NB4 (cell line): Measurements from ENCODE around the gene TANGO6.
A peak's percentile ranks its signal among the peaks of the same experiment; 100 is the strongest.

ENCODE experiments used
- DNase-seq: peaks from one replicate; pipeline ENCODE4 v3.0.0; 2010; ENCODE audit warnings: low read depth
- H3K4me3 ChIP-seq: one replicate; pipeline ENCODE4 v1.5.1; 2011; ENCODE audit warnings: mild to moderate bottlenecking, low read depth, low read length, moderate library complexity
- CTCF ChIP-seq: IDR thresholded peaks from one replicate; pipeline ENCODE4 v1.5.1; 2012; ENCODE audit warnings: low read depth, low read length
- MAX ChIP-seq: IDR thresholded peaks from 2 replicates; pipeline ENCODE4 v1.6.1; 2011; ENCODE audit warnings: low read depth, low read length
- MYC ChIP-seq: IDR thresholded peaks from 2 replicates; pipeline ENCODE4 v1.6.1; 2011; ENCODE audit warnings: low read depth, low read length
- POLR2A ChIP-seq: IDR thresholded peaks from 2 replicates; pipeline ENCODE4 v1.6.1; 2011; ENCODE audit warnings: mild to moderate bottlenecking; ENCODE audit not compliant: insufficient read length; ENCODE audit errors: extremely low read depth

Gene TANGO6

GRCh38 chr16:68972013-68972412 is 128.7 kb downstream of the TANGO6 start:
- H3K4me3 ChIP-seq = no peak overlapping the region
- no peak for DNase-seq
- no peak for TF ChIP-seq CTCF
- no peak for TF ChIP-seq POLR2A
- TF ChIP-seq MAX = no peak
- no peak for TF ChIP-seq MYC

GRCh38 chr16:68972720-68973119 is 129.4 kb downstream of the TANGO6 start:
- DNase-seq = peak; percentile 38
- no peak overlapping the region for H3K4me3 ChIP-seq
- TF ChIP-seq MAX (no peak), CTCF (peak; percentile 9), MYC (no peak)

GRCh38 chr16:68973611-68974120 is 130.3 kb downstream of the TANGO6 start:
- DNase-seq = no peak
- TF ChIP-seq MAX (no peak), CTCF (no peak), MYC (no peak), POLR2A (no peak)
- H3K4me3 ChIP-seq = no peak overlapping the region

GRCh38 chr16:68978303-68978954 is 135.1 kb downstream of the TANGO6 start:
- no peak for DNase-seq
- H3K4me3 ChIP-seq = no peak overlapping the region
- no peak for TF ChIP-seq MYC

GRCh38 chr16:68980695-68981315 is 137.5 kb downstream of the TANGO6 start:
- no peak for DNase-seq
- no peak overlapping the region for H3K4me3 ChIP-seq
- TF ChIP-seq MYC (no peak), CTCF (no peak), MAX (no peak), POLR2A (no peak)

- TF ChIP-seq MYC (no peak), CTCF (no peak), MAX (no peak), POLR2A (no peak)
- no peak for DNase-seq
- H3K4me3 ChIP-seq = no peak overlapping the region
Observed at GRCh38 chr16:68981971-68982370, 138.6 kb downstream of the TANGO6 start.
